ENCODE data around the gene OSBPL10.

Gene OSBPL10

DNA sequence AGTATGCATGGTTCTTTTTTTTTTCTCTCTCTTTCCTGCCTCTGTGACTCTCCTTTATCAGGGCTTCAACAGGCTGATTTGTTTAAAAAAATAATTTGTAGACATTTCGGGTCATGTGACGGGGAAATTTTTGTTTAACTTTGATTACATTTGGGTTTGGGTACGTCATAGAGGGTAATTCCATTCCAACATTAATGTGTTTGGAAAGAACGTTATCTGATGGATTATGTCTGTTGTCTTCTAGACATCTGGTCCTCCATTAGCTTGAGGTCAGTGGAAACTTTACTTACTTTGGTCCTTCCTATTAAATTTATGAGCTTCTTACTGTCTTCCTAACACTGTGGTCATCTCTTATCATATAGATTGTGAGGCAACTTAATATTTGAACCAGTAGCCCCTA, 367.4 kb downstream of the OSBPL10 start:
- no peak overlapping the region for H3K4me3 ChIP-seq (ENCODE audit: insufficient read depth, low read depth, low read length, poor library complexity, severe bottlenecking)
- no peaks in the 10 kb centered on the region for H3K27me3 ChIP-seq (replicated peaks; ENCODE audit: control insufficient read depth, insufficient read depth, low read length, poor library complexity, severe bottlenecking)
- H3K27ac ChIP-seq (ENCODE audit: insufficient read depth, low read length, poor library complexity, severe bottlenecking): no peak overlapping the region
- peaks cover 4% of the 10 kb centered on the region for H3K36me3 ChIP-seq (ENCODE audit: control insufficient read depth, insufficient read depth, low read length)
- no peaks in the 10 kb centered on the region for H3K4me1 ChIP-seq (ENCODE audit: control insufficient read depth, insufficient read depth, low read length, poor library complexity, severe bottlenecking)
- H3K9me3 ChIP-seq (ENCODE audit: control insufficient read depth, low read length): no peaks in the 10 kb centered on the region
- DNase-seq: no peak

DNA sequence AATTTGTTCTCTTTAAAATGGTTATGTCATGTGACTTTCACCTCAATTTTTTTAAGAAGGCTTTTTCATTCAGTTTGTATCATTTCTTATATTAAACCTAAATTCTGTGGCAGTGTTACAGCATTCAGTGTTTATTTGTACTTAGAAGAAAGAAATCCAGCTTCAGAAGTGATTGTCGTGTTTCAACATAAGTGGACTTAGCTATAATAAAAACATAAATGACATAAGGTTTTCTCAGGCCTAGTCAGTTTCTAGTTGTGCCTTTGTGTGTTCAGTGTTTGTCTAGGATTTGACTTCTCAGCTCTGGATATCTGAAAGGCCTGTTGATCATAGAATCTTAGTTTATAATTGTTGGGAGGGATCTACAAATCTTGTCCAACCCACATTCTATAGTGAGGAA, 367.9 kb downstream of the OSBPL10 start:
- peaks cover 4% of the 10 kb centered on the region for H3K36me3 ChIP-seq (ENCODE audit: control insufficient read depth, insufficient read depth, low read length)
- no peaks in the 10 kb centered on the region for H3K9me3 ChIP-seq (ENCODE audit: control insufficient read depth, low read length)
- no peak overlapping the region for H3K4me3 ChIP-seq (ENCODE audit: insufficient read depth, low read depth, low read length, poor library complexity, severe bottlenecking)
- H3K27me3 ChIP-seq (replicated peaks; ENCODE audit: control insufficient read depth, insufficient read depth, low read length, poor library complexity, severe bottlenecking): no peaks in the 10 kb centered on the region
- no peaks in the 10 kb centered on the region for H3K4me1 ChIP-seq (ENCODE audit: control insufficient read depth, insufficient read depth, low read length, poor library complexity, severe bottlenecking)
- no peak for DNase-seq
- no peak overlapping the region for H3K27ac ChIP-seq (ENCODE audit: insufficient read depth, low read length, poor library complexity, severe bottlenecking)
